H1 (cell line): ENCODE measurements around the gene SYNDIG1. TPM values are rescaled to one million over a fixed set of nuclear protein-coding genes. Genes with fewer than 3 reads are reported as not detected.

Experiments
- CTCF ChIA-PET: fragments of 300-600 bp; sonication (Branson Sonifier 250); formaldehyde crosslinking; loops from one replicate; lab custom pipeline; 2021; ENCODE audit not compliant: partially characterized antibody; lab: Charles Lee
- POLR2A ChIA-PET: fragments of 300-600 bp; sonication (Branson Sonifier 250); formaldehyde crosslinking; loops from one replicate; lab custom pipeline; 2021; ENCODE audit warnings: inconsistent platforms; ENCODE audit not compliant: partially characterized antibody; lab: Charles Lee
- DNase-seq, 2 experiments: peaks; one replicate each; pipeline versions ENCODE4 v3.0.0 to v3.0.0-alpha.2; 2010 to 2022; ENCODE audit warnings: low spot score in 2 of 2, low read depth in 1 of 2, mixed read lengths in 1 of 2
- FAIRE-seq: peaks from 2 replicates; lab custom pipeline; 2011; peaks lifted over from hg19 to GRCh38; lab: Jason Lieb, UNC
- H2AFZ ChIP-seq: 2 replicates; pipeline ENCODE4 v1.8.1; 2012; ENCODE audit warnings: low read length, inconsistent platforms
- H2AK5ac ChIP-seq: 2 replicates; pipeline ENCODE4 v1.6.1; 2013; ENCODE audit warnings: low read depth, low read length
- H2BK120ac ChIP-seq: replicated peaks from 2 replicates; pipeline ENCODE3; 2013; ENCODE audit warnings: low read depth, low read length, inconsistent platforms
- H2BK12ac ChIP-seq: 2 replicates; pipeline ENCODE4 v1.6.1; 2013; ENCODE audit warnings: low read depth, low read length
- H2BK15ac ChIP-seq: 2 replicates; pipeline ENCODE4 v1.6.1; 2013; ENCODE audit warnings: low read length
- H2BK20ac ChIP-seq: 2 replicates; pipeline ENCODE4 v1.6.1; 2013; ENCODE audit warnings: low read length
- H2BK5ac ChIP-seq: 2 replicates; pipeline ENCODE4 v1.6.1; 2013; ENCODE audit warnings: low read depth, low read length
- H3K14ac ChIP-seq: 2 replicates; pipeline ENCODE4 v1.6.1; 2013; ENCODE audit warnings: inconsistent platforms; ENCODE audit not compliant: insufficient read length
- H3K18ac ChIP-seq: 2 replicates; pipeline ENCODE4 v1.6.1; 2013; ENCODE audit warnings: low read length; ENCODE audit errors: extremely low read depth
- H3K23ac ChIP-seq: 2 replicates; pipeline ENCODE4 v1.6.1; 2013; ENCODE audit warnings: inconsistent platforms; ENCODE audit not compliant: insufficient read length
- H3K23me2 ChIP-seq: 2 replicates; pipeline ENCODE4 v1.6.1; 2013; ENCODE audit warnings: low read depth, low read length
- H3K27ac ChIP-seq: 2 replicates; pipeline ENCODE4 v1.6.1; 2011; ENCODE audit warnings: low read depth, low read length, inconsistent platforms
- H3K27me3 ChIP-seq, 4 experiments: replicated peaks in 1 of 4; 1 replicate in 1 of 4; 2 replicates in 3 of 4; pipeline versions ENCODE4 v1.6.1 to v1.8.1; 2011 to 2013; ENCODE audit warnings: low read length in 3 of 4, mild to moderate bottlenecking in 3 of 4, inconsistent platforms in 2 of 4, mixed read lengths in 2 of 4, moderate library complexity in 1 of 4; ENCODE audit not compliant: control insufficient read depth in 3 of 4, insufficient read depth in 3 of 4; ENCODE audit errors: extremely low read depth in 1 of 4
- H3K36me3 ChIP-seq, 4 experiments: 2 replicates each; pipeline versions ENCODE4 v1.6.1 to v1.8.1; 2011 to 2013; ENCODE audit warnings: mild to moderate bottlenecking in 4 of 4, low read length in 3 of 4, moderate library complexity in 2 of 4, control low read depth in 1 of 4, inconsistent platforms in 1 of 4; ENCODE audit not compliant: insufficient read depth in 4 of 4, control insufficient read depth in 2 of 4
- H3K4ac ChIP-seq: replicated peaks from 2 replicates; pipeline ENCODE3; 2013; ENCODE audit warnings: low read length, low read depth, mixed read lengths, inconsistent platforms; ENCODE audit not compliant: insufficient read length
- H3K4me1 ChIP-seq, 4 experiments: replicated peaks in 1 of 4; 1 replicate in 1 of 4; 2 replicates in 3 of 4; pipeline versions ENCODE4 v1.6.1 to v1.8.1; 2011 to 2013; ENCODE audit warnings: low read length in 3 of 4, inconsistent platforms in 2 of 4, mixed read lengths in 1 of 4; ENCODE audit not compliant: insufficient read depth in 4 of 4, control insufficient read depth in 3 of 4
- H3K4me2 ChIP-seq, 2 experiments: 2 replicates each; pipeline versions ENCODE4 v1.6.1 to v1.8.1; 2011 to 2013; ENCODE audit warnings: low read depth in 2 of 2, low read length in 2 of 2, control low read depth in 1 of 2, inconsistent platforms in 1 of 2, mild to moderate bottlenecking in 1 of 2; ENCODE audit not compliant: insufficient read depth in 1 of 2
- H3K4me3 ChIP-seq, 4 experiments: fragments of 200-600, 300-600 bp in 1 of 4; sonication (generic), shearing (Covaris generic), sonication (Bioruptor Twin) in 1 of 4; 2 replicates each; pipeline versions ENCODE4 v1.5.1 to v1.8.1; 2011 to 2016; ENCODE audit warnings: low read length in 4 of 4, low read depth in 3 of 4, control low read depth in 2 of 4, inconsistent platforms in 2 of 4, mild to moderate bottlenecking in 2 of 4, mixed read lengths in 1 of 4, moderate library complexity in 1 of 4; ENCODE audit not compliant: insufficient read depth in 2 of 4; ENCODE audit errors: extremely low read depth in 1 of 4
- H3K56ac ChIP-seq: replicated peaks from 2 replicates; pipeline ENCODE3; 2013; ENCODE audit warnings: low read depth, mild to moderate bottlenecking, mixed read lengths, low read length, inconsistent platforms; ENCODE audit not compliant: insufficient read length
- H3K79me1 ChIP-seq: 2 replicates; pipeline ENCODE4 v1.6.1; 2013; ENCODE audit warnings: low read depth, low read length, control low read depth
- H3K79me2 ChIP-seq, 2 experiments: 2 replicates each; pipeline versions ENCODE4 v1.6.1 to v1.8.1; 2012 to 2013; ENCODE audit warnings: low read length in 2 of 2, mild to moderate bottlenecking in 2 of 2, inconsistent platforms in 1 of 2; ENCODE audit not compliant: insufficient read depth in 2 of 2, control insufficient read depth in 1 of 2
- H3K9ac ChIP-seq, 4 experiments: replicated peaks in 1 of 4; 1 replicate in 1 of 4; 2 replicates in 3 of 4; pipeline versions ENCODE4 v1.6.1 to v1.8.1; 2011 to 2013; ENCODE audit warnings: low read depth in 3 of 4, low read length in 3 of 4, control low read depth in 2 of 4, mild to moderate bottlenecking in 2 of 4, moderate library complexity in 2 of 4, inconsistent platforms in 1 of 4; ENCODE audit errors: extremely low read depth in 1 of 4
- H3K9me3 ChIP-seq, 2 experiments: 2 replicates each; pipeline versions ENCODE4 v1.6.1 to v1.8.1; 2012 to 2013; ENCODE audit warnings: mild to moderate bottlenecking in 2 of 2, moderate library complexity in 2 of 2, control low read depth in 1 of 2, inconsistent platforms in 1 of 2, low read depth in 1 of 2, low read length in 1 of 2, mixed read lengths in 1 of 2; ENCODE audit not compliant: insufficient read depth in 2 of 2
- H4K20me1 ChIP-seq, 2 experiments: replicated peaks in 1 of 2; 2 replicates each; pipeline versions ENCODE3 to v1.8.1; 2011 to 2013; ENCODE audit warnings: inconsistent platforms in 2 of 2, low read length in 2 of 2, mild to moderate bottlenecking in 1 of 2; ENCODE audit not compliant: insufficient read depth in 2 of 2, control insufficient read depth in 1 of 2
- H4K5ac ChIP-seq: 2 replicates; pipeline ENCODE4 v1.6.1; 2013; ENCODE audit warnings: low read length, low read depth, mixed read lengths, inconsistent platforms; ENCODE audit not compliant: insufficient read length
- H4K8ac ChIP-seq: 2 replicates; pipeline ENCODE4 v1.8.0; 2013; ENCODE audit warnings: mild to moderate bottlenecking, moderate library complexity, low read length, inconsistent platforms; ENCODE audit not compliant: insufficient read depth; ENCODE audit errors: extremely low read depth
- H4K91ac ChIP-seq: replicated peaks from 2 replicates; pipeline ENCODE3; 2013; ENCODE audit warnings: low read length, mixed read lengths, inconsistent platforms; ENCODE audit not compliant: insufficient read length
- NANOG ChIP-seq: IDR thresholded peaks from 2 replicates; pipeline ENCODE4 v1.6.1; 2011; ENCODE audit warnings: low read length, low read depth, mild to moderate bottlenecking, inconsistent platforms; ENCODE audit not compliant: insufficient read depth, poor library complexity, severe bottlenecking
- WGBS, 2 experiments: shearing (Covaris generic) in 1 of 2; methylation state at CpG; one replicate each; pipeline versions ENCODE4 v1.1.6 to v1.1.7; 2013 to 2015; ENCODE audit warnings: low lambda C conversion rate in 2 of 2, mixed read lengths in 2 of 2, inconsistent platforms in 1 of 2, low coverage in 1 of 2, missing lambda C conversion rate in 1 of 2; ENCODE audit not compliant: insufficient replicate concordance in 2 of 2, insufficient coverage in 1 of 2, insufficient read length in 1 of 2; ENCODE audit errors: extremely low coverage in 1 of 2, missing lambda C conversion rate in 1 of 2; 5-methylcytosine and 5-hydroxymethylcytosine counted together
- polyA plus RNA-seq, 7 experiments: library from polyadenylated mRNA; depleted of rRNA in 3 of 7; stranded (reverse) in 5 of 7; unstranded in 2 of 7; fragments of >200 nt in 5 of 7; fragments of 200-250 nt in 2 of 7; gene quantifications; 1 replicate in 5 of 7; 2 replicates in 1 of 7; 4 replicates in 1 of 7; pipeline versions ENCODE4 v1.2.1 to v1.2.3, GENCODE V29; 2011 to 2013; ENCODE audit warnings: missing spikeins in 2 of 7, mixed read lengths in 2 of 7
- total RNA-seq: library from RNA; stranded (reverse); fragmentation: NEBNext Ultra II Directional; extraction: Animal tissue kit (Norgen Biotek cat#: 25700); gene quantifications from 2 replicates; pipeline ENCODE4 v1.2.1, GENCODE V29; 2021

SYNDIG1 gene
- total and polyA plus RNA-seq, 2 of the 8 experiments (the other 6 are each of a cell fraction or from before 2014, with no cell fraction given) = 6.5 to 7.8 TPM

DNA sequence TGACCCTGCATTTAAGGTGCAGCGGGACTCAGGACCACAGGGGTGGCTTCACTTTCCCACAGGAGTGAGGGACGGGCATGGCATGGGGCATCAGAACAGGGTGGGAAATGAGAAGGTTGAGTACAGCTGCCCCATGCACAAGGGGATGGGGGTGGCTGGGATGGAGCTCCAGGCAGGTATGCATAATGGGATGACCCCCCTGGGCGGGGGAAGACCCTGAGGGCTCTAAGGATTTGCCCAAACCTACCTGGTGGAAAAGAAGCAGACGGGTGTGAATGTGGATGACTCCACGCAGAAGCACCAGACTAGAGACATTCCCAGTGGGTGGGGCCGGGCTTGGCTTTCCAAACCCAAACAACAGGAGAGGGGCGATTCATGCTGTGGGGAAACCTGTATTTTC lies 200.3 kb downstream of the SYNDIG1 start:
- H3K27ac ChIP-seq = no peak overlapping the region
- ChIA-PET POLR2A (no interaction called here), CTCF (interaction anchor here (0.9 to 1.0 kb wide), 2 partner anchors 13 to 60 kb away, joined by 3 read pairs; no protein-coding TSS in a partner anchor)
- no peaks in the 10 kb centered on the region for H3K27me3 ChIP-seq
- H3K4ac ChIP-seq = peak overlapping the region; percentile 29
- H2BK120ac ChIP-seq = no peak overlapping the region
- H2AFZ ChIP-seq = no peak overlapping the region
- TF ChIP-seq NANOG = no peak
- WGBS, 2 experiments = 86% methylated on average over 7 of the region's 7 CpGs; no CpG with 5 or more reads in 1 of the 2 experiments
- H3K9me3 ChIP-seq = no peaks in the 10 kb centered on the region
- H3K18ac ChIP-seq = no peak overlapping the region
- H3K9ac ChIP-seq = no peak overlapping the region
- no peak overlapping the region for H3K14ac ChIP-seq
- no peak overlapping the region for H3K4me3 ChIP-seq
- no peak overlapping the region for H4K91ac ChIP-seq
- H4K8ac ChIP-seq = peak overlapping the region; percentile 41; the same call in 1 of the 2 replicates
- no peaks in the 10 kb centered on the region for H3K79me1 ChIP-seq
- H2AK5ac ChIP-seq = no peak overlapping the region
- no peak overlapping the region for H2BK5ac ChIP-seq
- no peak overlapping the region for H2BK20ac ChIP-seq
- H3K23me2 ChIP-seq = no peaks in the 10 kb centered on the region
- H3K23ac ChIP-seq = no peak overlapping the region
- H3K79me2 ChIP-seq = no peaks in the 10 kb centered on the region
- FAIRE-seq (no peak), DNase-seq (no peak)
- H3K36me3 ChIP-seq = no peaks in the 10 kb centered on the region
- no peak overlapping the region for H2BK15ac ChIP-seq
- H4K5ac ChIP-seq = no peak overlapping the region
- H2BK12ac ChIP-seq = no peak overlapping the region
- H3K4me2 ChIP-seq = no peak overlapping the region
- peaks cover 0 to 2% of the 10 kb centered on the region in 2 experiments for H4K20me1 ChIP-seq
- H3K56ac ChIP-seq = no peak overlapping the region
- no peaks in the 10 kb centered on the region; a peak in 1 of 7 replicates for H3K4me1 ChIP-seq
